NCI-H2081 (cell line): Measurements from ENCODE around the gene THAP9.
"Not testable (repeated sequence)": the region's sequence is repeated elsewhere in the genome, so short reads cannot be mapped to it uniquely, and the experiment has no call there.

Experiments used
- DNase-seq, 2 experiments: peaks; one replicate each; lab custom pipeline; 2025; lab: John Stamatoyannopoulos, UW

Gene THAP9

GRCh38 chr4:82900411-82901182 is at the start of gene THAP9:
TSS of gene THAP9 (plus strand) at chr4:82900735. CDS start at chr4:82900803, 68 bp downstream.
- peak; percentile 92 to 98 for DNase-seq

GRCh38 chr4:82851318-82851717 is 49.2 kb upstream of the THAP9 start:
- no peak for DNase-seq

- peak in 1 of 2 experiments; percentile 22 for DNase-seq
Measured at GRCh38 chr4:82851885-82852750, 48.4 kb upstream of the THAP9 start.

- DNase-seq: no peak
Measured at GRCh38 chr4:82852751-82853285, 47.7 kb upstream of the THAP9 start.

- DNase-seq: not testable (repeated sequence)
Measured at GRCh38 chr4:82860487-82860886, 40.0 kb upstream of the THAP9 start.

GRCh38 chr4:82861529-82861928 is 39.0 kb upstream of the THAP9 start:
- no peak for DNase-seq

- DNase-seq: no peak
Measured at GRCh38 chr4:82864336-82864979, 36.1 kb upstream of the THAP9 start.

GRCh38 chr4:82865592-82865991 is 34.9 kb upstream of the THAP9 start:
- DNase-seq: no peak

GRCh38 chr4:82866033-82866432 is 34.5 kb upstream of the THAP9 start:
- not testable (repeated sequence) for DNase-seq

GRCh38 chr4:82866706-82867385 is 33.7 kb upstream of the THAP9 start:
- DNase-seq: no peak

- DNase-seq: no peak
Measured at GRCh38 chr4:82868572-82868971, 32.0 kb upstream of the THAP9 start.

- DNase-seq: no peak
Measured at GRCh38 chr4:82885410-82885809, 15.1 kb upstream of the THAP9 start.

GRCh38 chr4:82886147-82886942 is 14.2 kb upstream of the THAP9 start:
- no peak for DNase-seq

GRCh38 chr4:82889287-82889686 is 11.2 kb upstream of the THAP9 start:
- no peak for DNase-seq

GRCh38 chr4:82890528-82890900 is 10.0 kb upstream of the THAP9 start:
- DNase-seq: no peak

- peak; percentile 92 for DNase-seq
Measured at GRCh38 chr4:82890901-82891706, 9.4 kb upstream of the THAP9 start, which contains the start of gene SEC31A. TSS of gene SEC31A (minus strand) at chr4:82891153. CDS start at chr4:82881936, 9,217 bp downstream.

GRCh38 chr4:82891707-82892466 is 8.6 kb upstream of the THAP9 start:
- no peak for DNase-seq

GRCh38 chr4:82892467-82892802 is 8.1 kb upstream of the THAP9 start:
- no peak for DNase-seq

GRCh38 chr4:82893942-82894341 is 6.6 kb upstream of the THAP9 start:
- no peak for DNase-seq
